Spleen (tissue), 7 donors: ENCODE measurements around the gene ZEB2.

Experiments used
- CTCF ChIP-seq, 11 experiments: fragments of 200-600 bp in 7 of 11; fragments of 450-650 bp in 4 of 11; sonication (generic) in 4 of 11; IDR thresholded peaks in 8 of 11; conservative IDR thresholded peaks in 3 of 11; 1 replicate in 7 of 11; 2 replicates in 4 of 11; pipeline versions ENCODE4 v1.4.0 to v1.8.0; 2016 to 2021; ENCODE audit warnings: antibody characterized with exemption in 11 of 11, inconsistent platforms in 4 of 11, mild to moderate bottlenecking in 1 of 11
- POLR2AphosphoS5 ChIP-seq, 3 donors: sonication (generic); formaldehyde crosslinking; IDR thresholded peaks; one replicate each; pipeline ENCODE4 v1.5.1; 2017; ENCODE audit warnings: antibody characterized with exemption in 3 of 3
- donor health status: DM: no; HTN: no; CAD: no; lungs with moderate emphysema.
- donor health status: DM: no; HTN: no; CAD: no.
- donor health status: DM: no; HTN: no; CAD: no.

GRCh38 chr2:144470334-144470733 is 49.6 kb downstream of the ZEB2 start:
- no peak for TF ChIP-seq CTCF (IDR thresholded peaks at IDR 0.05 in 8 of 11, conservative IDR thresholded peaks at IDR 0.05 in 3 of 11)
- TF ChIP-seq POLR2AphosphoS5 (IDR thresholded peaks at IDR 0.05): no peak
